ENCODE data around the gene BTAF1.

The BTAF1 gene

DNA sequence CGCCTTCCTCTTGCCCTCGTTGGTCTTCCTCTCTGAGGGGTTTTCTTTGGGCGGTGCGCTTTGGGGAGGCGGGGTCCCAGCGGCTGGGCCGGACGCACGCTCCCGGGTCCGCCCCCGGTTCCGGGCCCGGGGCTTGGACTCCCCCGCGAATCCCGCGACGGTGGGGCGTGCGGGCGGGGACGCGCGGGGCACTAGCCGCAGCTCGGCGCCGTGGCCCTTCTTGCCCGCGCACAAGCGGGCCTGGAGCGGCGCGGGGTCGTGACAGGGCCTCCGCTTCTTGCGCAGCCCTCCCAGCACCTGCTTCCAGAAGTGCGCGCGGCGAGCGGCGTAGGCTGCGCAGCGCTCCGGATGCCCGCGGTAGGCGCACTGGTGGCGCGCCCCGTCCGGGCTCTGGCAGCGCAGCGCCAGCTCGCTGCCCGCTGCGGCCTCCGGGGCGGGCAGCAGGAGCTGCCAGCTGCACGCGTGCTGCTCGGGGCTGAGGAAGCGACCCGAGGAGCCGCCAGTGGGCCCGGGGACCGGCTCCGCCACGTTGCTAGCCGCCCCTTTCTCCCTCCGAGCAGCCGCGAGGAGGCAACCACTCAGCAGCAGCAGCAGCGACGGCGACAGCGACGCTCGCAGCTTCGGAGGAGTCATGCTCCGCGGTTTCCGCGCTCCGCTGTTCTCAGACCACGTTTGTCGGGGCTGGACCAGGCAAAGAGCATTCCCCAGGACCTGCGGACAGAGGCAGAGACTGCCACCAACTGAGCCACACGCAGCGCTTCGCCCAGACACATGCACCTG is 15.0 kb upstream of the BTAF1 start:
- DNase-seq, result no peak

DNA sequence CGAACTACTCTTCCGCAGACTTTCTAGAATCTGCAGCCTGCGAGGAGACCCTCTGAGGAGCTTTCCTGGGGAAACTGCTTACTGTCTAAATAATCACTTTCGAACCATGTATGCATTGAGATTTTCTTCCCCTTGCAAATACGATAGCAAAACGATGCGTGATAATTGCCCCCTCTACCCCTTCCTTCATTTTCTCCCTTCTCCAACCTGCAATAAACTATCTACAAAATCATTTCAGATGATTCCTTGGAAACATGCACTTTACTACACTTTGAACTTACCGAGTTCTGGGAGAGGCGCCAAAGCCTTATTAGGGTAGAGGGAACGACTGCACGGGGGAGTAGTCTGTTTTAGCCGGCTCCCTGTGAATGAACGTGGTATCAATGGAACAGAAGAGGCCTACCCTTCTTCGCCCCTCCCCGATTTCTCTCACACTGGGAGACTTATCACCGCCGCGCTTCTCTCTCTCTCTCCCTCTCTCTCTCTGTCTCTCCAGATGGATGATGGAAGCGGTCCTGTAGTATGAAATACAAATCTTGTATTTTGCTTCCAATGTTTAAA is 14.4 kb upstream of the BTAF1 start, which contains the start of gene FGFBP3:
Gene FGFBP3, minus strand, starts transcription at position 370 of the 561 bp plus-strand sequence. CDS start 517 bp downstream, outside the sequence.
- peak; percentile 31 for DNase-seq

DNA sequence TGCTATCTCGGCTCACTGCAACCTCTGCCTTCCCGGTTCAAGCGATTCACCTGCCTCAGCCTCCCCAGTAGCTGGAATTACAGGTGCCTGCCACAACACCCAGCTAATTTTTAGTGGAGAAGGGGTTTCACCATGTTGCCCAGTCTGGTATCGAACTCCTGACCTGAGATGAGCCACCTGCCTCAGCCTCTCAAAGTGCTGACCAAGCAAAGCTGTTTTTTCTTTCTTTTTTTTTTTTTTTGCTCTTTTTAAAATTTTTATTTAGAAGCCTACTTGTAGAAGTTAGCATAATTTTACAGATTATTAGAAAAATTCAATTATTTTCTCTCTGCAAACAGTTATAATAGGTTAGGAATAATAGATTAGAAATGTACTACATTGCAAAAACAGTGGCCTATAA is 13.1 kb upstream of the BTAF1 start:
- no peak for DNase-seq

- DNase-seq, result no peak
These were observed 3.9 kb upstream of the BTAF1 start for GRCh38 chr10:91919651-91920050.

GRCh38 chr10:91924212-91925021 is 847 bp downstream of the BTAF1 start:
- DNase-seq, result no peak

- no peak for DNase-seq
These were observed 1.4 kb downstream of the BTAF1 start for GRCh38 chr10:91925022-91925320.

GRCh38 chr10:91930939-91931338 is 7.4 kb downstream of the BTAF1 start:
- DNase-seq, result no peak

DNA sequence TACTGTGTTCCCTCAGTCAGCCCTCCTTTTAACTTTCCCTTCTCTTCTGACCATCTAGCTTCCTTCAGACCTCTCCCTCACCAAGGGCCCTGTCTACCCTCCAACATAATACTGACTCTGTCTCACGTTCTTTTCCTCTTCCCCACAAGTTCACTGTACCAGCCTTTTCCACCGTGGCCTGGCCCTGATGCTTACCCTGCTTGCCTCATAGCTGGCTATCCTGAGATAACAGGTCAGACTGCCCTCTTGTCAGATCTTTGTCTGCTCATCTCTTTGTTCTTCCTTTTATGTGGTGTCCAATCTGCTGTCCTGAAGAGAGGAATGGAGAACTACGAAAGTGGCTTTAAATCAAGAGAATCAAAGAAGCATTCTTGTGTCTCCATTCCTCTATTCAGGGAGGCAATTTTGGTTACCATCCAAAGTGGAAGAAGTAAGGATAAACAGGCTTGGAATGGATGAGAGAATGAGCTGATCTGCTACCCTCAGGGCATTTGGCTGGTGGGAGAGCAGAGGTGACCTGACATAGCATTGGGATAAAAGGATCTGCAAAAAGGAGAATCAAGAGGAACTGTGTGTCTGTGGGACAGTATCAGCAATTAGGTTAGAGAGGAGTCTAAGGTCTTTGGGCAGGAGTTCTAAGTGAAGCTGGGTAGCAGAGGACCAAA is 8.1 kb downstream of the BTAF1 start:
- DNase-seq, result no peak

DNA sequence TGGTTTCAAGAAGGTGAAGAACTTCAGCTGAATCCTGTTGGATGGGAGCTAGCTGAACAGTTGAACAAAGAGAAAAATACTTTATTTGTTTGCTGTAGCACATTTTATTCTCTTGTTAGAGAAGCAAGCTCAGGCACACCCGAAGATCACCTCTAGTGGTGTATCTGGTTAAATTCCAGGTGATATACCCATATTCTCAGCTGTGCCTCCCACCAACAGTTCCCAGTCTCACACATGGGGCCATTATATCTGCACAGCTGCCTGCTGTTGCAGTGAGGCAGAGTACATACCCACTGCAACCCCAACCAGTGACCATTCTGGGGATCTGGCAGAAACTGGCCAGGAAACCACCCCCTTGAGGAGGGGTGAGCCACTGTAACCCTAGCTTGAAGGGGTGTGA is 9.2 kb downstream of the BTAF1 start:
- no peak for DNase-seq

- DNase-seq, result no peak
These were observed 12.3 kb downstream of the BTAF1 start for GRCh38 chr10:91935886-91936285.

GRCh38 chr10:91939653-91940052 is 16.1 kb downstream of the BTAF1 start:
- DNase-seq, result no peak

- no peak for DNase-seq
These were observed 17.9 kb downstream of the BTAF1 start for GRCh38 chr10:91941426-91941825.

DNA sequence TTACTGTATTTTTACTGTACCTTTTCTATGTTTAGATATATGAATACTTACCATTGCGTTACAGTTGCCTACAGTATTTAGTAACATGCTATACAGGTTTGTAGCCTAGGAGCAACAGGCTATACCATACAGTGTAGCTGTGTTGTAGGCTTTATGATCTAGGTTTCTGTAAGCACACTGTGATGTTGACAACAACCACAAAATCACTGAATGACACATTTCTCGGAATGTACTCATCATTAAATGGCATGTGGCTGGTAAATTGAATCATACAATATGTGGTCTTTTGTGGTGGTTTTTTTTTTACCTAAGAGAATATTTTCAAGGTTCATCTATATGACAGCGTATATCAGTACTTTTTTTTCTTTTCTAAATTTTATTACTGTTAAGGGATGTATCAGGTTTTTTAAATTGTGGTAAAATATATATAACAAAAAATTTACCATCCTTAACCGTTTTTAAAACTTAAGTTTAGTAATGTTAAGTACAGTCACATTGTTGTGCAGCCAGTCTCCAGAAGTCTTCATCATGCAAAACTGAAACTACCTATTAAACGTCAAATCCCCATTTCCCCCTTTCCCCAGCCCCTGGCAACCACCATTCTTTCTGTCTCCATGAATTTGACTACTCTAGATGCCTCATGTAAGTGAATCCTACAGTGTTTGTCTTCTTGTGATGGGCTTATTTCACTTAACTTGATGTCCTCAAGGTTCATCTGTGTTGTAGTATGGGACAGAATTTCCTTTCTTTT is 21.5 kb downstream of the BTAF1 start:
- no peak for DNase-seq

- no peak for DNase-seq
These were observed 30.1 kb downstream of the BTAF1 start for GRCh38 chr10:91953600-91954160.

DNA sequence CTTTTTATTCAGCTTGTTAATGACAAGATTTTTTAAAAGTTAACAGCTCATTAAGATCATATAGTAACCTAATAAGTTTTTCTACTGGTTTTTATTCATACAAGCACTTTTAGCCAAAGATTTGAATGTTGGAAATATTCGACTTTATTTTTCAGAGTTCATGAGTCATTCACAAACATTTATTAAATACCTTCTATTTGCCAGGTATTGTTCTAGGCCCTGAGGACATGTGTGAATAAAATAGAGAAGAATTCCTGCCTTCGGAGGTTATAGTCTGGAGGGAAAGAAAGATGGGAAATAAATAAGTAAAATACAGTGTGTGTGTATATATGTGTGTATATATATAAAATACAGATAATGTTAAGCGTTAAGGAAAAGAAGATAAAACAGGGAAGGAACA is 31.5 kb downstream of the BTAF1 start:
- DNase-seq, result no peak

GRCh38 chr10:91957091-91957490 is 33.5 kb downstream of the BTAF1 start:
- no peak for DNase-seq

GRCh38 chr10:91969297-91969696 is 45.7 kb downstream of the BTAF1 start:
- DNase-seq, result no peak

GRCh38 chr10:91974960-91975359 is 51.4 kb downstream of the BTAF1 start:
- DNase-seq, result no peak

GRCh38 chr10:91975438-91975837 is 51.9 kb downstream of the BTAF1 start:
- no peak for DNase-seq

GRCh38 chr10:91976317-91977051 is 52.9 kb downstream of the BTAF1 start:
- no peak for DNase-seq

GRCh38 chr10:91977491-91977890 is 53.9 kb downstream of the BTAF1 start:
- no peak for DNase-seq

- DNase-seq, result no peak
These were observed 55.0 kb downstream of the BTAF1 start for GRCh38 chr10:91978585-91978984.
